Liver (tissue), 3 donors: Measurements from ENCODE around the gene PSMG3.

ENCODE experiments used
- EGR1 ChIP-seq, 2 donors: IDR thresholded peaks; 2 replicates each; pipeline ENCODE4 v1.6.1; 2016 to 2018; ENCODE audit warnings: antibody characterized with exemption in 2 of 2, low read depth in 2 of 2
- ZBTB33 ChIP-seq: IDR thresholded peaks from 2 replicates; pipeline ENCODE4 v1.6.1; 2016; ENCODE audit warnings: antibody characterized with exemption
- TF ChIP-seq, protein P1 (sequence below): fragments of 150-350 bp; IDR thresholded peaks from 2 replicates; pipeline ENCODE4 v1.5.1; 2017; ENCODE audit warnings: improper control_type of control experiment, low read depth, low read length; ENCODE audit not compliant: missing input control
- donor health status: healthy.
- donor health status: healthy.

GRCh38 chr7:1608318-1608717, 38.5 kb upstream of the PSMG3 start:
- TF ChIP-seq, protein P1, sequence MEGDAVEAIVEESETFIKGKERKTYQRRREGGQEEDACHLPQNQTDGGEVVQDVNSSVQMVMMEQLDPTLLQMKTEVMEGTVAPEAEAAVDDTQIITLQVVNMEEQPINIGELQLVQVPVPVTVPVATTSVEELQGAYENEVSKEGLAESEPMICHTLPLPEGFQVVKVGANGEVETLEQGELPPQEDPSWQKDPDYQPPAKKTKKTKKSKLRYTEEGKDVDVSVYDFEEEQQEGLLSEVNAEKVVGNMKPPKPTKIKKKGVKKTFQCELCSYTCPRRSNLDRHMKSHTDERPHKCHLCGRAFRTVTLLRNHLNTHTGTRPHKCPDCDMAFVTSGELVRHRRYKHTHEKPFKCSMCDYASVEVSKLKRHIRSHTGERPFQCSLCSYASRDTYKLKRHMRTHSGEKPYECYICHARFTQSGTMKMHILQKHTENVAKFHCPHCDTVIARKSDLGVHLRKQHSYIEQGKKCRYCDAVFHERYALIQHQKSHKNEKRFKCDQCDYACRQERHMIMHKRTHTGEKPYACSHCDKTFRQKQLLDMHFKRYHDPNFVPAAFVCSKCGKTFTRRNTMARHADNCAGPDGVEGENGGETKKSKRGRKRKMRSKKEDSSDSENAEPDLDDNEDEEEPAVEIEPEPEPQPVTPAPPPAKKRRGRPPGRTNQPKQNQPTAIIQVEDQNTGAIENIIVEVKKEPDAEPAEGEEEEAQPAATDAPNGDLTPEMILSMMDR: no peak
- TF ChIP-seq ZBTB33: no peak
- TF ChIP-seq EGR1 (IDR thresholded peaks at IDR 0.05; ENCODE audit: low read depth in 2 of 2): no peak
